HG03520 (cell line): ENCODE measurements around the gene NPLOC4.
A peak's percentile ranks its signal among the peaks of the same experiment; 100 is the strongest.

Experiments
- ATAC-seq: cut with Tn5 transposase; IDR thresholded peaks from one replicate; pipeline ENCODE4 v1.9.1; 2021; ENCODE audit warnings: mild to moderate bottlenecking, moderate library complexity; ENCODE audit not compliant: unreplicated experiment

The NPLOC4 gene

DNA sequence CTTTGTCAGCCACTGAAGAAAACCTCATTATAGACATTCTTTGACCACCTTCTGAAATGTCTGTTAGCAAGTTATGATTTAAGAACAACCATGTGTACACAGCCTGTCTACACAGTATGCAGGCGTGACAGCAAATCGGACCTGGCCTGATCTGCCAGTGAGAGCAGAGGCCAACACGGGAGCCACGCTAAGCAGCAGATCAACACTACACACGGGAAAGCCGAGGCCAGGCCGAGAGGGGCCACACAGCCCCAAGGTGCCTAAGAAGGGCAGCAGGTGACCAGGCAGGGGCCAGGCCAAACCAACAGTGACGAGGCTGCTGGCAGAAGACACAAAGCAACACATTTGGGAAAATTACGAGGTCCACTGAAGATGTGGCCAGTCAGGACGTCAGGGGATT, 68.5 kb downstream of the NPLOC4 start:
- no peak for ATAC-seq

DNA sequence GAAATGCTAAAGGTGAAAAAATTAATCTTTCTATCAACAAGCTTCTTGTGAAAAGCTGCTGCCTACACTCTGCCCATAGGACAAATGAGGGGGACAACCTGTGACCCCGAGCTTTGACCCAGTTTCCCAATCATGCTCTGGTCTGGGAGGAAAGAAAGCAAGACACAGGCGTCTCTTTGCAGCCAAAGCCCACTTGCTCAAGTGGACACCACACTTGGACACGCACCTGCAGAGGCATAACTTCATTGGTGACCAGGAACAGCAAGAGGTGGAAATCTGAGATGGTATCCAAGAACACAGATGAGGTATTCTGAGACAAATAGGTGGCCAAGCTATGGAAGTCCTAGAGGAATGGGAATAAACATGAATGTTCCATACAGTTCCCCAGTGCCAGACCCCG, 69.7 kb downstream of the NPLOC4 start:
- ATAC-seq = no peak

DNA sequence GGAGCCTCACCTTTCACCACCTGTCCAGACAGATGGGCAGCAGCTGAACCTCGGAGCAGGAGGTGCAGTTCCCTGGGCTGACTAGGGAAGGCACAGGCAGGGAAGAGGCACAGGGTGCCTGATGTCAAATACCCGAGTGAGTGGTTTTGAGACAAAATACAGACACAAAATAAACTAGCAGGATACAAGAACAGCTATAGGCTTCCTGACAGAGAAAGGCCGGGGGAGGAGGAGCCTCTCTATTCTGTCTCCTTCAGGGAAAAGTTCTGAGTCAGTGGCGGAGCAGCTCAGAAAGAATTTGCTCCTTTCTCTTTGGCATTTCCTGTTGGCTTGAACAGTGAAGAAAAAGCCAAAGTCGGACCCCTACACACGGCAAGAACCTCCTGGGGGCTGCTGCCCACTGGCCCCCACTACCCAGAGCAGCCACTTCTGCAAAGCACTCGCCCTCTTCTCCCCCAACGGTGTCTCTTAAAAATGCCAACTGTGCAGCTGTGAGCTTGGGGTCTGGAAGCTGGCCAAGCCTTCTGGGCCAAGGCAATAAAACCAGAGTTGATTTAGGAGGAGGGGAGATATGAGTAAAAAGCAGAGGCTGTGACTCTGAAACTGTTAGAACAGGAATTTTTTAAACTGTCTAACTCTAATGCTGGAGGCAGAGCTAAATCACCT, 70.3 kb downstream of the NPLOC4 start:
- no peak for ATAC-seq

DNA sequence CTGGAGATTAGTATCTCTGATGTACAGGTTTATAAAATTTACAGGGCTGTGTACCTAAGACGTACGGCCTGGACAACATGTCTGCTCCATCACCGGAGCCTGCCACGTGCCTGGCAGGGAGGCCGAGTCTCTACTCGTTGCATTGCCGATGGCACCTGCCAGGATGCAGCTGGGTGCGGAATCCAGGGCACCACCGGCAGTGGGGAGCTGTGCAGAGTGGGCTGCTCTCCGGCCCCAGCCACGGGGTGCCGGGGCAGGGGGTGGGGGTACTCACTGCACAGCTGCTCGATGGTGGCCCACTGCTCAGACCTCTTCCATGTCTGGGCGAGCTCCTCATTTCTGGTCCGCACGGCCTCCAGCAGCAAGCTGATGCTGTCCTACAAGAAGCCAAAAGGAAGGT, 71.7 kb downstream of the NPLOC4 start:
- ATAC-seq = no peak

DNA sequence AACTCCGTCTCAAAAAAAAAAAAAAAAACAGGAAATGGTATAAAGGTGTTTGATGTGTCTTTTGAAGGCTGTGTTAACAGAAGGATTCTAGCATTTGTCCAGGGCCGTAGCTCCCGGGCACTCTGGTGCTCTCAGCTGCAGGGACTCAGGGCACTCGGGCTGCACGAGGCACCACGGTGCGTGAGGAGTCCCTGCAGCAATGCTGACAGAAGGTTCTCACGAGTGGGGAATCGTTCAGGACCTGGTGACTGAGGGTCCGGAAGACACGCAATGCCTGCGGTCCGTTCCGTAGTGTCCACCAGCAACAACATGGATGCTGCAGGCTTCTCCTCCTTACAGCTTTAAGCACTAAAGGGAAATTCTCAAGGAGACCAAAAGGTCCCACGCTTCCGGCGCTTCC, 72.1 kb downstream of the NPLOC4 start:
- no peak for ATAC-seq

DNA sequence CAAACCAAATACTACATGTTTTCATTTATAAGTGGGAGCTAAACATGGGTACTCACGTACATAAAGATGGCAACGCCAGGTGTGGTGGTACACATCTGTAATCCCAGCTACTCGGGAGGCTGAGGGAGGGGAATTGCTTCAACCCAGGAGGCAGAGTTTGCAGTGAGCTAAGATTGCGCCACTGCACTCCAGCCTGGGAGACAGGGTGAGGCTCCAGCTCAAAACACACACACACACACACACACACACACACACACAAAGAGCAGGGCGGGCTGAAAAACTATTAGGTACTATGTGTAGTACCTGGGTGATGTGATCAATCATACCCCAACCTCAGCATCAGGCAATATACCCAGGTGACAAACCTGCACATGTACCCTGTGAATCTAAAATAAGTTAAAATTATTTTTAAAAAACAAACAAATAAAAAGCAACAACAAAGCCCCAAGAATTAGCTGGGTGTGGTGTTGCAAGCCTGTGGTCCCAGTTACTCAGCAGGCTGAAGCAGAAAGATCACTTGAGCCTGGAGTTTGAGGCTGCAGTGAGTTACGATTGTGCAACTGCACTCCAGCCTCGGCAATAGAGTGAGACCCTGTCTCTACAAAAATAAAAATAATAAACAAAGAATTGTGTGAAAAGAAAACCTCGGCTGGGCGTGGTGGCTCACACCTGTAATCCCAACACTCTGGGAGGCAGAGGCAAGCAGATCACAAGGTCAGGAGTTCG, 72.9 kb downstream of the NPLOC4 start:
- no peak for ATAC-seq

DNA sequence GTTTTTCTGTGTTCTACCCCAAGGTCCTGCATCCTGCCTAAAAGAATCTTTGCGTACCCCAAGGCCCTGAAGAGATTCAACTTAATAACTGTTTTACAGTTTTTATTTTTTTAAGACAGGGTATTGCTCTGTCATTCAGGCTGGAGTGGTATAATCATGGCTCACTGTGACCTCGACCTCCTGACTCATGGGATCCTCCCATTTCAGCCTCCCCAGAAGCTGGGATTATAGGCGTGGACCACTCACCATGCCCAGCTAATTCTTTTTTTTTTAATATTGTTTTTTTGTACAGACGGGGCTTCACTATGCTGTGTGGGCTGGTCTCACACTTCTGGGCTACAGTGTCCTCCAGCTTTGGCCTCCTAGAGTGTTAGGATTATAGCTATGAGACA, 75.4 kb downstream of the NPLOC4 start:
- ATAC-seq = no peak

DNA sequence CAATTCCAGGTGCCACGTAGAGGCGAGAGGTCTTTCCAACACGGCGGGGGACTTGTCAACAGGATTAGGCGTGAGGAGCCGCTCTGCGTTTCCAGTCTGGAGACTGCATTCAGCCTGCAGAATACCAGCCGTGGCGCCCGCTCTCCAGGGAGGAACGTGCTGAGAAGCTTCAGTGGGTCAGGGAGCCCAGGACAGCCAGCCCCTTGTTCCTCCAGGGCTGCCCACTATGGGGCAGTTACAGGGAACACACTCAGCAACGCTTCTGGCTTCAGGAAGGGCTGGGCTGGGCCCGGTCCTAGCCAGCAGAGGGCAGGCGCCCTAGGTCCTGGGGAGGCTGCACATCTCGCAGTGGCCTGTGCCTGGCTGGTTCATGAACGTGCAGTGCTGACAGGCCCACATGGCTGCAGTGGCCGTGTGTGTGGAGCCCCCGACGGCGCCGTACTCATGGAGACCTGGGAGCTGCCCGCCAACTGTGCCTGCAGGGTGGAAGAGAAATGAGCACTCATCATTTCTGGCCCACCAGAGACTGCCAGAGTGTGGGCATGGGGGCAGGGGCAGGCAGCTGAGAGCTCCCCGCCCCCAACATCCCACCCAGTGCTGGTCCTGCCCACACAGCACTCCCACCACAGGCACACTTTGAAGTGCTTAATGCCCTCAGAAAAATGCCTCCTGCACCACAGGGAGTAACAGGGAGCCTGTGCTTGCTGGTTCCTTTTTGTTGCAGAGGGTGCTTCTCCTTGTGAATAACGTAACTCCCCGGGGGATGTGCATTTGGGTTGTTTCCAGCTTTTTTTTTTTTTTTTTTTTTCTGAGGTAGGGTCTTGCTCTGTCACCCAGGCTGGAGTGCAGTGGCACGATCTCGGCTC, 77.7 kb downstream of the NPLOC4 start:
- ATAC-seq = no peak

DNA sequence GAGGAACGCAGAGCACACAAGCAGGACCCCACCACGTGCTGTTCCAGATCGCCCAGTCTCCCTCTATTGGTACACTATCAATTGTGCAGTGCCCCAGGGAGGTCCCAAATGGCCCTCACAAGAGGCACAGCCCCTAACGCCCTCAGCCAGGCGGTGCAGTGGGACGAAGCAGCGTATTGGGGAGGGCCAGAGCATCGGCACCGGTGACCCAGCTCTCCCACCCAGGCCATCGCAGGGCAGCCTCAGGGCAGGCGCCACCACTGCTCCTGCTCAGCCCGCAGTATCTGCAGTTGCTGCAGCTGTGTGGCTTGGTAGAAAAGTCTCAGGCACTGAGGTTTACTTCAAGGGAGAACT, 78.8 kb downstream of the NPLOC4 start:
- no peak for ATAC-seq

DNA sequence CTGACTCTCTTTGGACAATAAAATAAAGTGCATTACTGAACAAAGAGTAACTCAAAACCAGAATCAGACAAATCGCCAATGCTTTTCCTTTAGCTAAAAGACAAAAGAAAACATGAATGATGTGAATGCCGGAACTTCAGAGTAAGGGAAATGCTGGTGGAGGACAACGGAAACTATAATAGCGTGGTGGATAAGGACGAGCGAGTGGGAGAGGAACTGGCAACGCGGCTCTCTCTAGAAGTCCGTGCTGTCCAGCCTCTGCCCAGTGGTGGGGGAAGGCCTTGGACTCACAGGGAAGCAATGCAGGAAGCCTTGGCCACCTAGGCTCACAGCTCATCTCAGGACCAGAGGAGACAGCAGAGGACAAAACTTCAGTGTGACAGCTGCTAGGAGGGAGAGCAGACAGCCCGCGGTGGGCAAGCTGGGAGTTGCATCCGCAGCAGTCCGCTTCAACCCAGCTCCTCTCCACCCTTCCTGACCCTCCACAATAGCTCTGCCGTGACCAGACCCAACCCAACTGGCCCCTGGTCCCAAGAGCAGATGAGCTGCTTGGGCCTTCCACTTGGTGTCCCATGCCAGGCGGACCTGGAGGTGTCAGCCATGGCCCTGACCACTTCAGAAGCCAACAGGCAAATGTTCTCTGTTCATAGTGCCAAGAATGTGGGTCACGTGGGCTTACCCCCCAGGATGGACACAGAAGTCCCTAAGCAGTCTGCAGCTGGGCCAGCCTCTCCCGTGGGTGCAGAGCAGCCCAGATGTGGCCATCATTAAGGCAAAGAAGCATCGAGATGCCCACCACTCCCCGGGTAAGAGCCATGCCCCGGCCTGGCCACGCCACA, 79.4 kb downstream of the NPLOC4 start:
- ATAC-seq = no peak

DNA sequence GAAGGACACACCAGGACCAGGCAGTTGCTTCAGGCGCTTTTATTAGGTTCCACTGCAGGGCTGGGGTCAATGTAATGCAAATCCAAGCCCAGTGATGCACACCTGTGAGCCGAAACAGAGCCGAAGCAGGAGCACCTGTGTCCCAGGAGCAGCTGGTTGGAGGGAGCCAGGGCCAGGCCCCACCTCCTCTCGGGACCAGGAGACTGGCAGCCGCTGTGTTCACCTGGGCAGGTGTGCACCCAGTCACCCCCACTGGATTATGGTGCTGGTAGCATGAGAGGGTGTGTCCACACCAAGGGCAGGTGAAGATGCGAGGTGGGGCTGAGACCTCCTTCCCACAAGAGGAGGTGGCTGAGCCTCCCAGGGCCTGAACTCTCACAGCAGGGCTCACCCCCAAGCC, 80.0 kb downstream of the NPLOC4 start:
- ATAC-seq = no peak

DNA sequence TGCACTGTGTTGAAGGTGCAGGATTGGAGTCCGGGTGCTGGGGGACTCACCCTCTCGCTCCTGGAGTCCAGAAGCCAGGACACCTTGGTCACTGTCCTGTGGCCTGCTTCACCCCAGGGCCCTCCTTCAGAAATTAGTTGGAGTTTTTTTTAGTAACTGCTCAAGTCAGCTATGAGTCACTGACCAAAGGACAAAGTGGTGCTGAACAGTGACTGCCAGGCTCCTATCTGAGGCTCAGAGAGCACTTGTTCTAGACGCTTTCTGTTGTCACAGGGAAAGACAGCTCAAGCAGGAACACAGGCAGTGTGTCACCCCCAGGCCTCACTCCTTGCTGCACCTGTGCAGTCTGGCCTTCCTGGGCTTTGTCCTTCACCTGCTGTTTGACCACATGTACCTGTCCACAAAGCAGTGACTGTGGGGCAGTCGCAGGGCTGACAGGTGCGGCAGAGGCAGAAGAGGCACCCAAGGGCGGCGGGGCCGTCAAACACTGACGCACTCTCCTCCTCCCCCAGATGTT, 80.7 kb downstream of the NPLOC4 start:
- no peak for ATAC-seq

DNA sequence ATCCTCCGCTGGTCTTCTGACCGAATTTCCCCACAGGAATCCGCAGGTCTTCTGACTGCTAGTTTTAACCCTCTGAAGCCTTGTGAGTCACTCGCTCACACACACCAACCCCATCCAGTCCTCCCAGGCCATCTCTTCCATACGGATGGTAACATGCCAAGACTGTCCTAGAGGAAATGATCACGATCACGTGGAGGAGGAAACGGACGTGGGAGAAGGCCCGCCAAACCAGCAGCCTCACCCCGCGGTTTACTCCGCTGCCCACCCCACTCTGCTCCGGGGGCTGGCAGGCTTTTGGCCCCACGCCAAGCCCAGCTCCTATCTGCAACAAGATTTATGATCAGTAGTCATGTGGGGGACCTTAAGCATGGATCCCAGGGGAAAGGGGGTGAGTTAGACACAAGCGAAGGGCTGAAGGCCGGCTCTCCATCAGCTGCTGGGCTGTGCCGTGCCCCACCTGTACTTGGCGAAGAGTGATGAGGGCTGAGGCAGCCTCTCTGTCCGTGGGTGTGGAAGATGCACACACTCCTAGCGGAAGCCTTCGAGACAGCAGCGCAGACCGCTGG, 83.2 kb downstream of the NPLOC4 start:
- ATAC-seq = no peak

DNA sequence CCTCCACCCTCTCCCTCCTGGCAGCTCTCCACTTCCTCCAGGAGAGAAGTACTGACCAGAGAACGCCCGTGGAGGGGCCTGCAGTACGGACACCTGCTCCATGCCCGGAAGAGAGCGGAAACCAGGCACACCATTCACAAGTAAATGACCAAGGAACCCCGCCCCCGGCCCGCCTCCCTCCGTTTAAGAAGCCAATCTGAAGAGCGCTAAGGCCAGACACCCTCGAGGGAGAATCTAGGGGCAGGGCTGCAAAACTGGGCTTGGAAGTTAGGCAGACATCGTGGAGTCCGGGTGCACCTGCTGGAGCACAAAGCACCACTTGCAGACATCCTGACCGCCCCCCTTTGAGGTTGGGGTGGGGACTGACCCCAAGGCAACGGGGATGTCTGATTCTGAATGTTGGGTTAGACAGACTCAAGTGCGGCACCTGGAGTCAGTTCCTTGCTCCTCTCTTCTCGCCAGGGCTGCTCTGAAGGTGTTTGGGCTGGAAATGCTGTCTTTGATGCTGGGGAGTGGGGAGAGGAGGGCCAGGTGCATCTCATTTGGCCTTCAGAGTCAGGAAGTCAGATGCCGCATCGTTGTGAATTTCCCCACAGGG, 83.8 kb downstream of the NPLOC4 start:
- ATAC-seq = peak; percentile 32

DNA sequence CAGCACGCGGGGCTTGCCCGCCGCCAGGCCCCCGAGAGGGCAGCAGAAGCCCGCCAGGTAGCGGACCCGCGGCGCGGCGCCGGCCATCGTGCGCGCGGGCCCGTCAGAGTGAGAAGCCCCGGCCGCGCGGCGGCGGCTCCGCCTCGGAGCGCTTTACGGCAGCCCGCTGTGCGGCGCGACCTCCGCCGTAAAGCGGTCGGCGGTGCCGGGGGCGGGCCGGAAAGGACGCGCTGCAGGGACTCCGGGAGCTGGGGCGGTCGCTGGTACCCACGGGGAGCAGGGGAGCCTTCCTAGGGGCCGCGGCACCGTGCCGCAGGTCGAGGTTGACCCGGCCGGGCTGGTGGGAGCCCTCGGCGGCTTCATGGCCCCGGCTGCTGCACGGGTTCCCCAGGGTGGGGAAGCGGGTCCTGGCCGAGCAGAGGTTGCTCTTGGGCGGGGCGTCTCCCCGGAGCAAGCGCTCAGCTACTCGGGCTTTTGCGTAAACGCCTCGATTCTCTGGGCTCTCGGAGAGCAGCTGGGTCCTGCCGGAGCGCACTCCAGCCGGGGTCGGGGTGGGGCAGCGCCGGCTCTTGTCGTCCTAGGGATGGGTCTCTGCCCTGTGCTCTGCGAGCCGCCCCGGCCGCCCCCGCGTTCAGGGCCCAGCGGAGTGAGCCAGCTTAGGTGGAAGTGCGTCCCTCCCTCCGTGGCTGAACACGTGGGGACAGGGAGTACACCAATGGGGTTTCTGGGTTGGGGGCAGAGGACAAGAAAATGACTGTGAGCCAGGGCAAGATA, 84.5 kb downstream of the NPLOC4 start, which contains the start of gene FAAP100:
TSS of gene FAAP100 (minus strand) at position 110 of the 774 bp plus-strand sequence. CDS start at position 87, 23 bp downstream.
- peak; percentile 38 for ATAC-seq

DNA sequence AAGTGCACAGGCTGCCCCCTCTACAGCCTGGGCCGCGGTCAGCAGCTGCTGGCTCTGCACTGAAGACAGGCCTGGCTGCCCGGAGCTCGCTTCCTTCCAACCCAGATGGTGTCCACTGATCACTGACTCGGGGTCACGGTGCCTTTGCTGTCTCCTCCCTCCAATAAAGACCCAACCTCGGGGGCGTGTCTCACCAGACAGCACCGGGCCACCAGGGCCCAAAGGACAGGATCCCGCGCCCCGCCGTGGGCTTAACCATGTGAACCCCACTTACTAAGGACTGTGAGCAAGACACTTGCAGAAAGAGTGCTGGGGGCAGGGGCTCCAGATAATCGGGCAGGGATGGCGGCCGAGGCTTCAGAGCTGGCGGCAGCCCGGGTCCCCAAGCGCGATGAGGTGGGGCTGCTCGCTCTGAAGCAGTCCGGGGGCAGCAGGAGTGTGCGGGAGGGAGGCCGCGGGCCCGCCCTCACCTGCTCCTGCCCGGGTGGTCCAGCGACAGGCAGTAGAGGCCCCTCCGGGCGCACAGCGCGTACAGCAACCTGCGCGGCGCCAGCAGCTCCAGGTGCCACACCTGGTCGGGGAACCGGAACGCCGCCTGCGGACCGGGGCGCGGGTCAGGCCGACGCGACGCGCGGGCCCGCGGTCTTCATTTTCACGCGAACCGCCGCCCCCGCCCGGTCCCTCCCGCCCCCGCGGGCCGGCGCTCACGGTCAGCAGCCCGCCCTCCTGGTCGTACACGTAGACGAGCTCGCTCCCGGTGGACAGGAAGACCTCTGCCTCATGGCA, 85.3 kb downstream of the NPLOC4 start:
- no peak for ATAC-seq

DNA sequence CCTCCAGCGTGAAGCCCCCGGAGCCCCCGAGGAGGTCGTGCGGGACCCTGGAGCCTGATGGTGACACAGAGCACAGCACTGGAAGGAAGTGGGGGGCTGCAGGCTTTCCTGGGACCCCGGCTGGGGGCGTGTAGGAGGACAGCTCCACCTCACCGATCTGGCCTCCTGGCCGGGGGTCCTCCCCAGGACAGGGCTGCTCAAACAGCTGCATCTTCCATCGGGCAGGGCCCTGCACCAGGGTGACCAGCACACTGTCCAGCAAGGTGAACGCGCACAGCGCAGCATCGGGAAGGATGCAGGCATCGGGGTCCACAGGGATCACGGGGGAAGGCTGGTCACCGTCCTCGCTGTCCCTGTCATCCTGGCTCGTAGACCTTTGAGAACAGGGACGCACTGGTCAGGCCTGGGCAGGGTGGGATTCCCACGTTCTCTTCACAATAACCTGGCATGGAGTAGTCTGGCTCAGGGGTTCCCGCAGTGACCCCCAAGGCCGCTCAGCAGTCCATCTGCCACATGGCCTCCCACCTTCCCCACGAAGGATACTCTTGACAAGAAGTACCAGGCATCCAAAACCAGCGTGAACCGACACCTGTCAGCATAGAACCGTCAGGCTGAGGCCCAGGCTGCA, 86.0 kb downstream of the NPLOC4 start:
- no peak for ATAC-seq

DNA sequence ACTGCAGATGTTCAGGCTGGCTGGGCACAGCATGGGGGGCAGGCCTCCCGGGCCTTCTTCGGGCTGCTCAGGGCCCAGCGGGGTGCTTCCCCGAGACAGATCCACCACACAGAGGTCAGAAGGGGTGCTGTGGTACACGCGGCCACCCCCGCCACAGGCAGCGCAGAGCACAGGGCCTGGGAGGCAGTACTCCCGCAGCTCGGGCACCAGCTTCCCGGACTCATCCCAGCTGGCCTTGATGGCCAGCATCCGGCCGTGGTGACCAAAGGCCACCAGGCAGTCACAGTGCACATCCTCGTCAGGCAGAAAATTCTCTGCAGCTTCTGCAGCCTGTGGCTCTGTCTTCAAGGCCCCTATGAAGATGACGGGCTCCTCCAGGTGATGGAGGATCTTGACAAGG, 86.6 kb downstream of the NPLOC4 start:
- no peak for ATAC-seq
